Measurements from ENCODE around the gene AGAP6.
"Not testable (repeated sequence)": the region's sequence is repeated elsewhere in the genome, so short reads cannot be mapped to it uniquely, and the experiment has no call there.

The AGAP6 gene

GRCh38 chr10:50027195-50027594 is 39.0 kb downstream of the AGAP6 start:
- no peak for DNase-seq

- no peak for DNase-seq
Measured at GRCh38 chr10:50033481-50033880, 45.3 kb downstream of the AGAP6 start.

- not testable (repeated sequence) for DNase-seq
Measured at GRCh38 chr10:50035337-50035736, 47.1 kb downstream of the AGAP6 start.

GRCh38 chr10:50044941-50045664 is 56.9 kb downstream of the AGAP6 start:
- DNase-seq: no peak

- DNase-seq: not testable (repeated sequence)
Measured at GRCh38 chr10:50046457-50046856, 58.3 kb downstream of the AGAP6 start.

- DNase-seq: not testable (repeated sequence)
Measured at GRCh38 chr10:50047594-50047993, 59.4 kb downstream of the AGAP6 start.

GRCh38 chr10:50051995-50052660 is 63.9 kb downstream of the AGAP6 start:
- DNase-seq: not testable (repeated sequence)

- not testable (repeated sequence) for DNase-seq
Measured at GRCh38 chr10:50052778-50053376, 64.7 kb downstream of the AGAP6 start.

- DNase-seq: not testable (repeated sequence)
Measured at GRCh38 chr10:50055494-50056292, 67.5 kb downstream of the AGAP6 start.

- DNase-seq: not testable (repeated sequence)
Measured at GRCh38 chr10:50056654-50057053, 68.4 kb downstream of the AGAP6 start.

GRCh38 chr10:50058727-50059126 is 70.5 kb downstream of the AGAP6 start:
- DNase-seq: not testable (repeated sequence)

GRCh38 chr10:50059946-50060345 is 71.7 kb downstream of the AGAP6 start:
- not testable (repeated sequence) for DNase-seq
